Right renal cortex interstitium (tissue), 3 donors: Measurements from ENCODE around the gene WT1. TPM values are rescaled to one million over a fixed set of nuclear protein-coding genes. Genes with fewer than 3 reads are reported as not detected.

Source experiments
- DNase-seq, 3 donors: peaks; one replicate each; pipeline ENCODE4 v3.0.0-alpha.2; 2013; ENCODE audit warnings: low read depth in 3 of 3, low spot score in 2 of 3
- polyA plus RNA-seq, 3 donors: library from polyadenylated mRNA; unstranded; fragments of 120-200 nt; gene quantifications; one replicate each; pipeline ENCODE4 v1.2.1, GENCODE V29; 2013; ENCODE audit not compliant: insufficient read length in 3 of 3

WT1 gene
- polyA plus RNA-seq, 3 donors, result 230 to 253 (median 232) TPM

- DNase-seq, result no peak
Measured at GRCh38 chr11:32426192-32426591, 9.1 kb downstream of the WT1 start.

DNA sequence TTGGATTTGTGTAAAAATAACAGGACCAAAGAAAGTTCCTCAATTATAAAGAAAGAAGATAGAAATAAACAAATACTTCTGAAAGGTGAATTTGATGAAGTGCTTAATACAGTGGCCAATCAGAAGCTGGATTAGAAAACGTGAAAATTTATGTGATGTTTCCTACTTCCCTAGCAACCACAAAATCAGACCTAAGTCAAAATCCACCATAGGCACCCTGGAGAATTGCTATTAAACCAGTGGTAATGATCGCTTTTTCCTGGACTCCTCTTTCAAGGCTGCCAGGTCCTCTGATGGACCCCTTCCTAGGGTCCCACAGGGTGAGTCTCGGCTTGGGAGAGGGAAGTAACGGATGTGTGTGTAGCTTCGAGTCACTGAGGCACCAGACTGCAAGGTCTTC, 9.6 kb downstream of the WT1 start:
- DNase-seq, result no peak

GRCh38 chr11:32422545-32422944, 12.8 kb downstream of the WT1 start:
- DNase-seq, result no peak

GRCh38 chr11:32421992-32422391, 13.3 kb downstream of the WT1 start:
- no peak for DNase-seq

DNA sequence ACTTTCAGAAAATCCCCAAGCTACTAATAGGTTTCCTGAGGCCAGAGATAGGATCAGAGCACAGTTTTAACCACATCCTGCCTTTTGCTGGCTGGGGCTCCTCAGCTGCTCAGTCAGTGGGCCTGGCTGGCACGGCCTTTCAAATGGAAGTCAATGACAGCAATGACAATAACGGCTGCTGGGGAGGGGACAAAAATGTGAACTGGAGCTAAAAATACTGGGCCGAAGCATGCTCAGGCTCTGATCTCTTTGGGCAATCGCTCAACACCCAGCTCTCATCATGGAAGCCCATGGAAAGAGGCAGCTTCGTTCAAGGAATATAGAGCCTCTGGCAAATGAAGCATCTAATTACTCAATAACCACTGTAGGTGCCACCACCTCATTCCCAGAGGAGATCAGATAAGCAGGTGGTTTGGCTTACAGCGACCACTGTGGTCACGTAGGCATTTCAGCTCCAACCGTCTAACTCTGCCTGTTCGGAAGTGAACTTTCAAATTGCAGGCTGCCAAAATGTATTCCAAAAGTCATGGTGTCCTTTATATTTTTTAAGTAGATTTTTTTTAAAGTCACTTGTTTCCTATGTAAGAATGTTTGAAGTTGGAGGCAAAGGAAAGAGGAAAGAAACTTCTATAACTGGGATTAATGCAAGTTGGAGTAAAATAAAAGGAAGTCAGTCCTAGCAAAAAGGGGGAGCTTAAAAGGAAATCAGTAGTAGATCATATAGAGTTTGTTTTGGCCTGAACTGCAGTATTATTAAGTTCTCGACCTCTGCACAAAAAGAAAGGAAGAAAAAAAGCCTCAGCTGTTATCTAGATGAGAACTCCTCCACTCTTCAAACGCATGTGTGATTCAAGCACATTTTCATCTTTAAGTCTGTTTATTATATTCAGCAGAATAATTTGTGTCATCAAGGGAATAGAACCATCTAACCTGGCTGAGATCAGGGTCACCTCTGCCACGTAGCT, 14.1 kb downstream of the WT1 start:
- no peak for DNase-seq

GRCh38 chr11:32420139-32420538, 15.2 kb downstream of the WT1 start:
- no peak for DNase-seq

DNA sequence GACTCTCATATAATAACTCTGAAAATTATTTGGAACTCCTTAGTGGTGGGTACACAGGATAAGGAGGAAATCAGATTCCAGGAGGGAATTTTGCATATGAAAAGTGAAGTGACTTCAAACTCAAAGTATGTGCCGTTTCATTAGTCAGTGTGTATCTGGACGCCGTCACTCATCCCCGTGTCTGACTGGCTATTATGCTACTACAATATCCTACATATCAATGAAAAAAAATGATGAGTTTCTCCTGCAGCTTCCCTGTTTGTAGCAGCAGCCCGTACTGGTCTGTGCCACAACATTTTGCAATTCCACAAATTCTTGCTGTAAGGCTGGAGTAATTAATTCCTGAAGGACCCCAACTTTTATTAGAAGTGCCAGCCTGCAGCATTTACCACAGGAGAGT, 16.5 kb downstream of the WT1 start:
- DNase-seq, result no peak

- no peak for DNase-seq
Measured at GRCh38 chr11:32417806-32418205, 17.5 kb downstream of the WT1 start.

- DNase-seq, result no peak
Measured at GRCh38 chr11:32416301-32416700, 19.0 kb downstream of the WT1 start.

DNA sequence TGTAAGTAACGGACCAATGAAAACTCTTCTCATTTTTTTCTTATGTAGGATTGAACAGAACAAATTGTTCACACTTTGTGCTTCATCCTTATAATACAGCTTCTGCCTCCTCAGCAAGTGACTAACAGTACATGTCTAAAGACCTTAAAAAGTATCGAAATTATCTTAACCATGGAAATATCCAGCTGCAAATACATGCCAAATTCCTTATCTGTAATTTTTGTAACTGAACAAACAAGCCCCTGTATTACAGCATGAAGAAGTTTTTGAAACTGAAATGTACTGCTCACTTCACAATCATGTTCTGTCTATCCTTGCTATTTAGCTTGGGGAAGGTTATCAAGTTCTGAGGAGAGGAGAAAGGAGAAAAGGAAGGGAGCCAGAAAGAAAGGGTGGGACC, 20.4 kb downstream of the WT1 start:
- DNase-seq, result no peak

DNA sequence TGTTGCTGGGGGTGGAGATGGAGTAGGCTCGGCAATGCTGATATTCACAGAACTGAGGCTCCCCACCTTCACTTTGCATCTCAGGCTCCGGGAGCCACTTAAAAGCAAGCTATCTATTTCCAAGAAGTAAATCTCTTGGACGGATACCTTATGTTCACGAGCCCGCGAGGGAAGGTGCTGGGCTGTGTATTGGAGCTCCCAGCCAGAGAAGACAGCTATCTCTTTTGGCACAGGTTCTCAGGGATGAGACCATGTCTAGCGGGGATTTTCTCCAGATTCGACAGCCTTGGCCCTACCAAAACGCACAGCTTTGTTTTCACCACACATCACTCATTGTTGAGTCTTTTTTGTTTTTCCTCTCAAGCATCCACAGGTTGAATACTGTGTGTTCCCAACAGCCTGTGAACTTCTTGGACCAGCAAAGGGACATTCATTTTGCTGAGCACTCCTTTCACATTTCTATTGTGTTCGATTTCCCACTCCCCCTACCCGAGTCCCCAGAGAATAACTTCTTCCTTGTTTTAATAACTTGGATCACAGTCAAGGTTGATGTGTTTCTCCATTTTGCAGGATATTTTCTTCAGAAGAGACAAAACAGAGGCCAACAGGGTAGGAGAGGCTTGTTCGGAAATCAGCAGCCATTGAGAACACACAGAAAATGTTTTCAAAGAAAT, 23.3 kb downstream of the WT1 start:
- DNase-seq, result no peak

GRCh38 chr11:32405592-32405991, 29.7 kb downstream of the WT1 start:
- no peak for DNase-seq

DNA sequence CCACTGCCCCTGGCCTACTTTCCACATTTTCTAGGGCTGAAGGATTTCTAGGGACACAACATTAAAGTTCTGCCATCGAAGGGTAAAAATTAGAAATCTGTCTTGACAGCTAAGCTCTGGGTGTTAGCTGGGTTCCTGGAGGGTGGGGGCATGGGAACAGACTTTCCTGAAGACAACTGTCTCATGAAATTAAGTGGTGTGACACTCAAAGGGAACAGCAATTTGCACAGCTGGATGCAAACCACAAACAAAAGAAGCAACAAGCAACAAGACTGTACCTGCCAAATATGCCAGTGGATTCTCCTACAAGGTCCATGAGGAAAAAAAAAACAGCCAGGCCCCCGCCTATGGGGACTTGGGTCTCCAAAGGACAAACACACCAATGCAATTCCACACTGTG, 32.5 kb downstream of the WT1 start:
- DNase-seq, result no peak

- no peak for DNase-seq
Measured at GRCh38 chr11:32400670-32401369, 34.5 kb downstream of the WT1 start.

GRCh38 chr11:32400196-32400595, 35.1 kb downstream of the WT1 start:
- DNase-seq, result no peak

DNA sequence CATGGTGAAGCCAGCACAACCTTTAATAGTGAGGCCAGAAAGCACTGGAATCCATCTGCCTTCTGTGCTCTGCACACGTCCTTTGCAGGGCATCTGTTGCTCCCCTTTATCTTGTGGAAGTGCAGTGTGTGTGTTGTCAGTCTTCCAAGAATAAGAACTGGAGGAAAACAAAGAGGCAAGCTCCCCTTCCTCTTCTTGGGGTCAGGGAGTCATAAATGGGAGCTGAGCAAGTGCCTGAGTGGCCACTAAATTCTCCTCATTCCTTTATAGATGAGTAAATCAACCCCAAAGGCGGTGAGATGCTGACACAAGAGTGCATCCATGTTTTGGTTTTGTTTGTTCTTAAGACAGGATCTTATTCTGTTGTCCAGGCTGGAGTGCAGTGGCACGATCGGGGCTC, 38.3 kb downstream of the WT1 start:
- no peak for DNase-seq

DNA sequence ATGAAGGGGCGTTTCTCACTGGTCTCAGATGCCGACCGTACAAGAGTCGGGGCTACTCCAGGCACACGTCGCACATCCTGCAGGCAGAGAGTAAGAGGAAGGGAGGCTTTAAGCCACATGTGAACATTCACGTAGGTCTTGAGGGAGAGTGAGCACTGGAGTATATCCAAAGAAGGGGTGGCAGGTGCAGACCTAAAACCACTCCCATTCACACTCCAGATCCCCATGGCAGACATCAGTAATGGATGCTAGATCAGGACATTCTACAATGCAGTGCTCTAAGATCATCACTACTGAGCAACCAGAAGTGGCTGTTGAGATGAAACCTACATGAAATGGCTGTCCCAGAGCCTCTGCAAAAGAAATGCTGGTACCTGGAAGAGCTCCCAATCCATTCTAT, 39.0 kb downstream of the WT1 start:
- DNase-seq, result no peak

GRCh38 chr11:32395127-32395526, 40.2 kb downstream of the WT1 start:
- DNase-seq, result no peak

DNA sequence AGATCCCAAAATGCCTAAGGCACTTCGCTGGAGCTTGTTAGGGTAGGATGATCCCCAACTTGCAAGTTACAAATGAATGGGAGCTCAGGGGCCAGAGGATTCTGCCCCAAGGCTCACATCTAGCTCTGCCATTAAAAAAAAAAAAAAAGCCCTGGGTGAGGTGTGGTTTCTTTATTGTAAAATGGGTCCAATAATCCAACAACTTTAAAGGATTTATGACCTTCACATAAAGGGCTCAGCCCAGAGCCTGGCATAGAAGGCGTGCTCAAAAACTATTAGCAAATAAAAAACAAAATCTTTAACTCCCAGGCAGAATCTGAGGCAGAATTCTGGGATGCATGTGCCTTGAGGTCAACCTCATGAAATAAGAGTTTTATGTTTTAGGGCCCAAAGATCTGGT, 42.5 kb downstream of the WT1 start:
- no peak for DNase-seq

DNA sequence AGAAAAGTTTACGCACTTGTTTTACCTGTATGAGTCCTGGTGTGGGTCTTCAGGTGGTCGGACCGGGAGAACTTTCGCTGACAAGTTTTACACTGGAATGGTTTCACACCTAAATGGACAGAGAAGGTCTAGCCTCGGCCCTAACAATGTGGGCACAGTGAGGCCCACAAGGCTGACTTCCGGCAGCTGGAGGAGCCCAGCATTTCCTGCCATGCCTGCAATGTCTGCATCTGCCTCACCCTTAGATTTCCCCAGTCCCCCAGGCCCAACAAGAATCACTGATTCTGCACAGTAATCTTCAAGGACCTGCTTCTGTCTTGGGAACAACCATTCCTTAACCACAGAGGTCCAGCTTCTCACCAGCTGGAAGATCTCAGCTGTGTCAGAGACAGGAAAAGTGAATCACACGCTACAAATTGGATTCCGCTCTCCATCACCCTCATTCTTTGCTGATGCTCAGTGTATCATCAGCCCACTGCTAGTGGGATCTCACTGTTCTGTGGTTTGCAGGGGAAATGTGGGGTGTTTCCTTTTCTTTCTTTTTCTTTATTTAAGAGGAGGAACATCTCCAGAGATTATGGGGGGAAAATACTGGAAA, 43.3 kb downstream of the WT1 start:
- no peak for DNase-seq

DNA sequence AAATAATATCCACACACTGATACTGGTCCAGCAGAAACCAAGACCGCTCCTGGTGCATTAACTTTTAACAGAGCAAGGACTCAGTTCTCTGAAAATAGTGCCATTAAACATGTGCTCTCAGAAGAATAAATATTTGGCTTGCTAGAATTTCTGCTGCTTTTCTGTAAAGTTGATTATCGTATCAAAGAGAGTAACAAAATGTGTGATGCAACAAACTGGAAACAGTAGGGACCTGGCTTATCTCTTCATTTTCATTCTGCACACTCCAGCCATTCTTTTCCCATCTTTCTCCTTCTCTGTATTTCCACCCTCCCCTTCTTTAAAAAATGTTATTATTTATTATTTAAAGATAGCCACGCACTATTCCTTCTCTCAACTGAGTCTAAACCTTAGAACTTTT, 43.9 kb downstream of the WT1 start:
- DNase-seq, result no peak
